Measurements from ENCODE around the gene VTN.

The VTN gene

DNA sequence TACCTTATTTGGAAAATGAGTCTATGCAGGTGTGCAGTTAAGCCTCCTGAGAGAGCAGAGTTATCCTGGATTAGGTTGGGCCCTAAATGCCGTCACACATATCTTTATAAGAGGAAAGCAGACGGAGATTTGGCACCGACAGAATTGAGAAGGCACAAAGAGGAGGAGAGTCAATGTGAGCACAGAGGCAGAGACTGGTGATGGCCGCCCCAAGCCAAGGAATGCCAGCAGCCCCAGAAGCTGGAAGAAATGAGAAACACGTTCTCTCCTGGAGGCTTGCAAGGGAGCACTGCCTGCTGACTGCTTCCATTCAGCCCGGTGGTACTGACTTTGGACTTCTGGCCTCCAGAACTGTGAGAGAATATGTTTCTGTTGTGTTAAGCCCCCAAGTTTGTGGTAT is 32.7 kb upstream of the VTN start:
- no peaks in the 10 kb centered on the region for H3K79me2 ChIP-seq (ENCODE audit: insufficient read depth, low read length)
- no peaks in the 10 kb centered on the region for H3K36me3 ChIP-seq (ENCODE audit: insufficient read depth, low read length)
- no peaks in the 10 kb centered on the region for H3K27me3 ChIP-seq (ENCODE audit: insufficient read depth, low read length)
- H3K27ac ChIP-seq (ENCODE audit: low read depth, low read length, poor library complexity, severe bottlenecking) = no peak overlapping the region
- no peak overlapping the region for H3K4me2 ChIP-seq (ENCODE audit: low read length)
- no peak overlapping the region for H3K4me3 ChIP-seq (ENCODE audit: low read depth, low read length, poor library complexity, severe bottlenecking)
- H3K9me2 ChIP-seq (ENCODE audit: low read depth, low read length) = no peaks in the 10 kb centered on the region
- no peak overlapping the region for H3K9ac ChIP-seq (ENCODE audit: low read length)
- no peak overlapping the region for H2AFZ ChIP-seq (ENCODE audit: low read length)
- no peaks in the 10 kb centered on the region for H3K9me3 ChIP-seq (ENCODE audit: low read length)
- no peaks in the 10 kb centered on the region for H3F3A ChIP-seq (ENCODE audit: insufficient read depth, low read length)
- no peak for TF ChIP-seq EZH2 (IDR thresholded peaks at IDR 0.05; ENCODE audit: borderline replicate concordance, low read length)
- TF ChIP-seq, protein P1, sequence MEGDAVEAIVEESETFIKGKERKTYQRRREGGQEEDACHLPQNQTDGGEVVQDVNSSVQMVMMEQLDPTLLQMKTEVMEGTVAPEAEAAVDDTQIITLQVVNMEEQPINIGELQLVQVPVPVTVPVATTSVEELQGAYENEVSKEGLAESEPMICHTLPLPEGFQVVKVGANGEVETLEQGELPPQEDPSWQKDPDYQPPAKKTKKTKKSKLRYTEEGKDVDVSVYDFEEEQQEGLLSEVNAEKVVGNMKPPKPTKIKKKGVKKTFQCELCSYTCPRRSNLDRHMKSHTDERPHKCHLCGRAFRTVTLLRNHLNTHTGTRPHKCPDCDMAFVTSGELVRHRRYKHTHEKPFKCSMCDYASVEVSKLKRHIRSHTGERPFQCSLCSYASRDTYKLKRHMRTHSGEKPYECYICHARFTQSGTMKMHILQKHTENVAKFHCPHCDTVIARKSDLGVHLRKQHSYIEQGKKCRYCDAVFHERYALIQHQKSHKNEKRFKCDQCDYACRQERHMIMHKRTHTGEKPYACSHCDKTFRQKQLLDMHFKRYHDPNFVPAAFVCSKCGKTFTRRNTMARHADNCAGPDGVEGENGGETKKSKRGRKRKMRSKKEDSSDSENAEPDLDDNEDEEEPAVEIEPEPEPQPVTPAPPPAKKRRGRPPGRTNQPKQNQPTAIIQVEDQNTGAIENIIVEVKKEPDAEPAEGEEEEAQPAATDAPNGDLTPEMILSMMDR (IDR thresholded peaks at IDR 0.05; ENCODE audit: low read length) = no peak
- peaks cover 9% of the 10 kb centered on the region for H3K4me1 ChIP-seq (ENCODE audit: insufficient read depth, low read length, severe bottlenecking)
- H4K20me1 ChIP-seq (ENCODE audit: insufficient read depth, low read length) = no peaks in the 10 kb centered on the region

DNA sequence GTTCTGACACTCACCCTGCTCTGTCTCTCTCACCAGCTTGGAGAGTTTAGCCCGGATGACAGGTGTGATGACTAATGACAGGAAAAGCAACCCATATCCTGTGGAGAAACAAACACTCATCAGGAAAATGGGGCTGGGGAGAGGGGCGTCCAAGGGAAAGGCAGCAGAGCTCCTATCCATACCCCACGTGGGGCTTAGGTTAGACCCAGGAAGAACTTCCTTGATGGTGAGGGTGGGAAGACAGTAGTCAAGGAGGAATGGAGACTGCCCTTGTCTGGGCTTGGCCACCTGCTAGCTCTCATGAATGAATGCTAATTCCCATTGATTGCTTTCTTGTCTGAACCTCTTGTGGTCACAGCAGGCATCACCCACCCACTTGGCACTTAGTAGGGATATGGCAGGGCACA is 32.1 kb upstream of the VTN start:
- Histone ChIP-seq H3K79me2 (ENCODE audit: insufficient read depth, low read length) (no peaks in the 10 kb centered on the region), H3K4me1 (ENCODE audit: insufficient read depth, low read length, severe bottlenecking) (peaks cover 9% of the 10 kb centered on the region), H3K9me3 (ENCODE audit: low read length) (no peaks in the 10 kb centered on the region), H3K27me3 (ENCODE audit: insufficient read depth, low read length) (no peaks in the 10 kb centered on the region), H3K36me3 (ENCODE audit: insufficient read depth, low read length) (no peaks in the 10 kb centered on the region), H4K20me1 (ENCODE audit: insufficient read depth, low read length) (no peaks in the 10 kb centered on the region), H3K9me2 (ENCODE audit: low read depth, low read length) (no peaks in the 10 kb centered on the region), H3K9ac (ENCODE audit: low read length) (no peak overlapping the region), H3K4me2 (ENCODE audit: low read length) (no peak overlapping the region), H3K27ac (ENCODE audit: low read depth, low read length, poor library complexity, severe bottlenecking) (no peak overlapping the region), H2AFZ (ENCODE audit: low read length) (no peak overlapping the region), H3F3A (ENCODE audit: insufficient read depth, low read length) (no peaks in the 10 kb centered on the region), H3K4me3 (ENCODE audit: low read depth, low read length, poor library complexity, severe bottlenecking) (no peak overlapping the region)
- TF ChIP-seq EZH2 (IDR thresholded peaks at IDR 0.05; ENCODE audit: borderline replicate concordance, low read length) = no peak
- TF ChIP-seq, protein P1 (IDR thresholded peaks at IDR 0.05; ENCODE audit: low read length) = no peak

DNA sequence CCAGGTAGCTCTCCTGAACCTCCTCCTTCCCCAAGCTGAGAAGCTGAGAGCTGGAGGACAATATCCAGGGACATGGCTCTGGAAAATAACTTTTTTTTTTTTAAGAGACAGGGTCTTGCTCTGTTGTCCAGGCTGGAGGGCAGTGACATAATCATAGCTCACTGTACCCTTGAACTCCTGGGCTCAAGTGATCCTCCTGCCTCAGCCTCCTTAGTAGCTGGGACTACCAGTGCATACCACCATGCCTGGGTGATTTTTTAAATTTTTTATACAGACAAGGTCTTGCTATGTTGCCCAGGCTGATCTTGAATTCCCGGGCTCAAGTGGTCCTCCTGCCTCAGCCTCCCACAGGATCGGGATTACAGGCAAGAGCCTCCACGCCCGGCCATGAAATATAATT is 29.7 kb upstream of the VTN start:
- no peaks in the 10 kb centered on the region for H3K4me1 ChIP-seq (ENCODE audit: insufficient read depth, low read length, severe bottlenecking)
- no peak overlapping the region for H3K4me2 ChIP-seq (ENCODE audit: low read length)

More for the DNA sequence above, 29.7 kb upstream of the VTN start:
- H3K4me3 ChIP-seq (ENCODE audit: low read depth, low read length, poor library complexity, severe bottlenecking) = no peak overlapping the region
- H4K20me1 ChIP-seq (ENCODE audit: insufficient read depth, low read length) = no peaks in the 10 kb centered on the region
- H3K27ac ChIP-seq (ENCODE audit: low read depth, low read length, poor library complexity, severe bottlenecking) = no peak overlapping the region
- H3K9me2 ChIP-seq (ENCODE audit: low read depth, low read length) = no peaks in the 10 kb centered on the region
- TF ChIP-seq, protein P1 (IDR thresholded peaks at IDR 0.05; ENCODE audit: low read length) = no peak
- TF ChIP-seq EZH2 (IDR thresholded peaks at IDR 0.05; ENCODE audit: borderline replicate concordance, low read length) = no peak
- H3K36me3 ChIP-seq (ENCODE audit: insufficient read depth, low read length) = no peaks in the 10 kb centered on the region
- H3K9me3 ChIP-seq (ENCODE audit: low read length) = no peaks in the 10 kb centered on the region
- H2AFZ ChIP-seq (ENCODE audit: low read length) = no peak overlapping the region
- H3F3A ChIP-seq (ENCODE audit: insufficient read depth, low read length) = no peaks in the 10 kb centered on the region
- H3K27me3 ChIP-seq (ENCODE audit: insufficient read depth, low read length) = no peaks in the 10 kb centered on the region
- no peak overlapping the region for H3K9ac ChIP-seq (ENCODE audit: low read length)
- H3K79me2 ChIP-seq (ENCODE audit: insufficient read depth, low read length) = no peaks in the 10 kb centered on the region

All from OCI-LY1 (cell line).